Sigmoid colon (tissue), 7 donors: Measurements from ENCODE around the gene PHF19. TPM values are rescaled to one million over a fixed set of nuclear protein-coding genes. Genes with fewer than 3 reads are reported as not detected.

Source experiments
- DNase-seq: peaks from one replicate; pipeline ENCODE4 v3.0.0-alpha.2; 2019
- H3K27ac ChIP-seq, 4 donors: fragments of 200-600 bp; sonication (generic); one replicate each; pipeline ENCODE4 v1.5.1; 2016 to 2019; ENCODE audit warnings: mild to moderate bottlenecking in 1 of 4
- H3K27me3 ChIP-seq, 3 donors: fragments of 200-600 bp; sonication (generic); one replicate each; pipeline ENCODE4 v1.5.1; 2019; ENCODE audit warnings: mild to moderate bottlenecking in 1 of 3
- H3K36me3 ChIP-seq, 4 donors: fragments of 200-600 bp; sonication (generic); one replicate each; pipeline ENCODE4 v1.5.1; 2016 to 2019
- H3K4me1 ChIP-seq, 4 donors: fragments of 200-600 bp; sonication (generic); one replicate each; pipeline ENCODE4 v1.5.1; 2017 to 2019
- H3K4me3 ChIP-seq, 4 donors: fragments of 200-600 bp; sonication (generic); one replicate each; pipeline ENCODE4 v1.5.1; 2017 to 2019; ENCODE audit warnings: mild to moderate bottlenecking in 2 of 4, moderate library complexity in 1 of 4
- H3K9me3 ChIP-seq, 4 donors: fragments of 200-600 bp in 3 of 4; sonication (generic) in 3 of 4; one replicate each; pipeline versions ENCODE4 v1.5.1 to v1.6.1; 2013 to 2019
- CTCF ChIP-seq, 4 experiments: fragments of 450-650 bp in 3 of 4; fragments of 200-600 bp in 1 of 4; IDR thresholded peaks; one replicate each; pipeline ENCODE4 v1.5.1; 2016 to 2019; ENCODE audit warnings: antibody characterized with exemption in 4 of 4, mild to moderate bottlenecking in 3 of 4, moderate library complexity in 2 of 4
- EP300 ChIP-seq, 4 donors: sonication (generic); formaldehyde crosslinking; IDR thresholded peaks; one replicate each; pipeline ENCODE4 v1.6.1; 2017; ENCODE audit warnings: antibody characterized with exemption in 4 of 4
- POLR2A ChIP-seq, 2 donors: fragments of 450-650 bp; IDR thresholded peaks; one replicate each; pipeline ENCODE4 v1.6.1; 2016; ENCODE audit warnings: antibody characterized with exemption in 2 of 2, mild to moderate bottlenecking in 2 of 2, moderate library complexity in 2 of 2
- POLR2AphosphoS5 ChIP-seq, 4 donors: sonication (generic); formaldehyde crosslinking; IDR thresholded peaks; one replicate each; pipeline ENCODE4 v1.6.1; 2017; ENCODE audit warnings: antibody characterized with exemption in 4 of 4
- WGBS, 2 donors: extraction: QIAGEN DNeasy Blood & Tissue Kit; methylation state at CpG; one replicate each; pipeline ENCODE4 v1.1.7; 2013; 5-methylcytosine and 5-hydroxymethylcytosine counted together
- intact Hi-C: fragments of 100-400 bp; cut with DNase I; formaldehyde crosslinking; loops from one replicate; pipeline ENCODE4 v1.15.1; 2023
- polyA plus RNA-seq, 3 donors: library from polyadenylated mRNA; stranded (reverse); fragments of 200-250 nt; gene quantifications; one replicate each; pipeline ENCODE4 v1.2.3, GENCODE V29; 2013
- total RNA-seq, 4 donors: library from RNA; depleted of rRNA; stranded (reverse); fragments of >200 nt; gene quantifications; one replicate each; pipeline ENCODE4 v1.1.0, GENCODE V29; 2016
- donor health status: healthy with polysubstance abuse.
- donor health status: Bipolar disorder and iron deficiency.
- donor health status: healthy.

Gene PHF19
- total and polyA plus RNA-seq, 7 donors, result 10.2 to 38.2 (median 31.4) TPM

GRCh38 chr9:120845255-120845654 is 31.7 kb downstream of the PHF19 start:
- intact Hi-C loops, result no loop called here

GRCh38 chr9:120842685-120843485 is 34.1 kb downstream of the PHF19 start, which contains the start of gene PSMD5:
TSS of gene PSMD5 (minus strand) at chr9:120842922. CDS start at chr9:120842909, 13 bp downstream.
- TF ChIP-seq EP300 (IDR thresholded peaks at IDR 0.05) (peak in 2 of 4 donors; percentile 40 to 71), CTCF (IDR thresholded peaks at IDR 0.05) (no peak), POLR2AphosphoS5 (IDR thresholded peaks at IDR 0.05) (peak; percentile 78 to 95 (median 91)), POLR2A (IDR thresholded peaks at IDR 0.05) (peak; percentile 73 to 88)
- peaks cover 0 to 47% (median 42%) of the 10 kb centered on the region in 4 donors for H3K4me1 ChIP-seq
- DNase-seq, result peak; percentile 100
- no peaks in the 10 kb centered on the region for H3K9me3 ChIP-seq
- 3 to 4% methylated on average over 62 of the region's 62 CpGs for WGBS, 2 donors
- intact Hi-C loops, result loop anchor here (1.0 kb wide), 2 partner anchors 25 to 93 kb away; no protein-coding TSS in a partner anchor
- peak within 1 kb of the TSS; percentile 69 to 85 (median 73) for H3K4me3 ChIP-seq
- peak within 1 kb of the TSS; percentile 90 to 98 (median 94) for H3K27ac ChIP-seq
- H3K36me3 ChIP-seq, result peaks cover 0 to 8% (median 1%) of the 10 kb centered on the region in 4 donors
- no peaks in the 10 kb centered on the region for H3K27me3 ChIP-seq

More at GRCh38 chr9:120845255-120845654, 31.7 kb downstream of the PHF19 start:
- Histone ChIP-seq H3K27ac (no peak overlapping the region), H3K9me3 (no peaks in the 10 kb centered on the region), H3K27me3 (no peaks in the 10 kb centered on the region), H3K4me3 (no peak overlapping the region), H3K36me3 (peaks cover 0 to 8% (median 1%) of the 10 kb centered on the region in 4 donors), H3K4me1 (peaks cover 0 to 30% (median 23%) of the 10 kb centered on the region in 4 donors)
- TF ChIP-seq CTCF (IDR thresholded peaks at IDR 0.05) (no peak), POLR2A (IDR thresholded peaks at IDR 0.05) (no peak), POLR2AphosphoS5 (IDR thresholded peaks at IDR 0.05) (no peak), EP300 (IDR thresholded peaks at IDR 0.05) (no peak)
- DNase-seq, result no peak

GRCh38 chr9:120841930-120842684 is 34.9 kb downstream of the PHF19 start:
- Histone ChIP-seq H3K27ac (peak overlapping the region; percentile 90 to 98 (median 94)), H3K9me3 (no peaks in the 10 kb centered on the region), H3K4me3 (peak overlapping the region; percentile 69 to 85 (median 73)), H3K4me1 (peaks cover 0 to 50% (median 42%) of the 10 kb centered on the region in 4 donors), H3K27me3 (no peaks in the 10 kb centered on the region), H3K36me3 (peaks cover 0 to 8% (median 1%) of the 10 kb centered on the region in 4 donors)
- intact Hi-C loops, result loop anchor here (1.0 kb wide), 1 partner anchor 94 kb away; no protein-coding TSS in a partner anchor
- no peak for TF ChIP-seq EP300 (IDR thresholded peaks at IDR 0.05)
- 40 to 50% methylated on average over 18 of the region's 18 CpGs for WGBS, 2 donors
- DNase-seq, result no peak

GRCh38 chr9:120839146-120839545 is 37.8 kb downstream of the PHF19 start:
- 89 to 91% methylated on average over 2 of the region's 2 CpGs for WGBS, 2 donors
- intact Hi-C loops, result no loop called here
- H3K4me1 ChIP-seq, result peaks cover 0 to 50% (median 41%) of the 10 kb centered on the region in 4 donors
- DNase-seq, result no peak
- TF ChIP-seq POLR2A (IDR thresholded peaks at IDR 0.05) (no peak), EP300 (IDR thresholded peaks at IDR 0.05) (no peak), CTCF (IDR thresholded peaks at IDR 0.05) (no peak), POLR2AphosphoS5 (IDR thresholded peaks at IDR 0.05) (no peak)
- H3K4me3 ChIP-seq, result no peak overlapping the region
- no peaks in the 10 kb centered on the region for H3K27me3 ChIP-seq
- no peaks in the 10 kb centered on the region for H3K9me3 ChIP-seq
- peaks cover 3 to 17% (median 4%) of the 10 kb centered on the region in 4 donors for H3K36me3 ChIP-seq
- H3K27ac ChIP-seq, result no peak overlapping the region

GRCh38 chr9:120837921-120838320 is 39.1 kb downstream of the PHF19 start:
- Histone ChIP-seq H3K36me3 (peaks cover 3 to 22% (median 6%) of the 10 kb centered on the region in 4 donors), H3K4me1 (peaks cover 0 to 40% (median 35%) of the 10 kb centered on the region in 4 donors), H3K4me3 (no peak overlapping the region), H3K27me3 (no peaks in the 10 kb centered on the region), H3K9me3 (no peaks in the 10 kb centered on the region), H3K27ac (no peak overlapping the region)
- WGBS, 2 donors, result 91 to 92% methylated on average over 3 of the region's 3 CpGs
- intact Hi-C loops, result no loop called here
- DNase-seq, result no peak
- TF ChIP-seq CTCF (IDR thresholded peaks at IDR 0.05) (no peak), EP300 (IDR thresholded peaks at IDR 0.05) (no peak), POLR2A (IDR thresholded peaks at IDR 0.05) (no peak)
